Measurements from ENCODE around the gene ZFP90. TPM values are rescaled to one million over a fixed set of nuclear protein-coding genes. Genes with fewer than 3 reads are reported as not detected.

ZFP90 gene
- total and polyA plus RNA-seq, 9 of the 15 experiments (the other 6 are each of a cell fraction or from before 2014, with no cell fraction given), result 0.66 to 2.9 (median 2.3) TPM

DNA sequence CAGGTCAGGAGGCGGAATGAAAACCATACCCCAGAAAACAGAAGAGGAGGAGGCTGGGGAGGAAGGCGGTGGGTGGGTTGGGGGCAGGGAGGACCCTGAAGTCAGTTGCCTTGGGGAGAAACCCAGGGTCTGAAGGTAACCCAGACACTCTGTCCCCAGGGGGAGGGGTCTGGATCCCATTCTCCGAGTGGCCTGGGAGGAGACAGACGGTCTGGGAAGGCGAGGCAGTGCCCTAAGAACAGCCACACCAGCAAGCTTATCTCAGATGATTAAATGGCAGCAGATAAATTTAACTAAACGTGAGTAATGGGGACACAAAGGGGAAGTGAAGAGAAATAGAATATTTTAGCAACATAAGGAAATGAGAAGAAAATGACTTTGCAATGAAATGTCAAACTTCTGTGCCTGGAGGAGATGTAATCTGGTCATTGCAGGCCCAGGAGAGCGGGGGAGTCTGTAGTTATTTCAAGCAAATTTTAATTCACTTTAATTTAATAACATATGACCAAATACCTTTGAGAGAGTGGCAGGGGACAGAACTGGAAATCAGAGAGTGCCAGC lies 21.4 kb upstream of the ZFP90 start:
- Histone ChIP-seq H3K36me3 (ENCODE audit: control insufficient read depth, insufficient read depth, low read length) (no peaks in the 10 kb centered on the region), H3K79me2 (ENCODE audit: control insufficient read depth, insufficient read depth, low read length) (no peaks in the 10 kb centered on the region), H3K27me3 (ENCODE audit: control insufficient read depth in 2 of 2, insufficient read depth in 2 of 2, low read length in 2 of 2) (peaks cover 2 to 18% of the 10 kb centered on the region in 2 experiments; a peak in 3 of 5 replicates), H3K4me2 (ENCODE audit: insufficient read depth, low read length) (no peak overlapping the region), H3K4me1 (replicated peaks in 1 of 2; ENCODE audit: control insufficient read depth in 2 of 2, insufficient read depth in 2 of 2, low read length in 2 of 2) (peaks cover 0 to 5% of the 10 kb centered on the region in 2 experiments; a peak in 2 of 5 replicates), H3K9me1 (ENCODE audit: control insufficient read depth, insufficient read depth, low read length) (no peaks in the 10 kb centered on the region), H3K4me3 (no peak overlapping the region), H3K27ac (ENCODE audit: extremely low read depth, low read depth, low read length) (no peak overlapping the region), H4K20me1 (replicated peaks; ENCODE audit: control insufficient read depth, insufficient read depth, low read length) (no peaks in the 10 kb centered on the region), H3K9me3 (replicated peaks; ENCODE audit: control insufficient read depth, insufficient read depth, low read depth, low read length) (no peaks in the 10 kb centered on the region), H3K9ac (ENCODE audit: insufficient read depth in 1 of 2, low read depth in 2 of 2, low read length in 2 of 2) (no peak overlapping the region), H2AFZ (ENCODE audit: low read depth, low read length) (no peak overlapping the region)
- POLR2A ChIA-PET, result no interaction called here
- TF ChIP-seq BHLHE40 (IDR thresholded peaks at IDR 0.05; ENCODE audit: low read length), result peak; percentile 32; the same call in 1 of the 2 replicates
- no peak for TF ChIP-seq HMGN3 (IDR thresholded peaks at IDR 0.05; ENCODE audit: borderline replicate concordance, extremely low read depth, insufficient read length, low read depth, low read length)
- no peak for TF ChIP-seq CBX8 (IDR thresholded peaks at IDR 0.05; ENCODE audit: borderline replicate concordance, extremely low read depth, low read depth, low read length, poor library complexity, severe bottlenecking)
- TF ChIP-seq SPI1 (IDR thresholded peaks at IDR 0.05; ENCODE audit: borderline replicate concordance, low read depth, low read length), result peak; percentile 50; the same call in 1 of the 2 replicates
- ATAC-seq (no peak), FAIRE-seq (no peak), DNase-seq (ENCODE audit: extremely low read depth in 1 of 4, low spot score in 3 of 4) (no peak)
- BruUV-seq (replicated peaks), result no TSS peak
- intact Hi-C loops (cut with micrococcal nuclease), result no loop called here
- in situ Hi-C loops (cut with MboI), result no loop called here
- CTCF ChIA-PET (ENCODE audit: low intra/inter-chr PET ratio), result no interaction called here
- WGBS (ENCODE audit: insufficient coverage, low coverage, missing lambda C conversion rate), result 2% methylated on average over 6 of the region's 7 CpGs

DNA sequence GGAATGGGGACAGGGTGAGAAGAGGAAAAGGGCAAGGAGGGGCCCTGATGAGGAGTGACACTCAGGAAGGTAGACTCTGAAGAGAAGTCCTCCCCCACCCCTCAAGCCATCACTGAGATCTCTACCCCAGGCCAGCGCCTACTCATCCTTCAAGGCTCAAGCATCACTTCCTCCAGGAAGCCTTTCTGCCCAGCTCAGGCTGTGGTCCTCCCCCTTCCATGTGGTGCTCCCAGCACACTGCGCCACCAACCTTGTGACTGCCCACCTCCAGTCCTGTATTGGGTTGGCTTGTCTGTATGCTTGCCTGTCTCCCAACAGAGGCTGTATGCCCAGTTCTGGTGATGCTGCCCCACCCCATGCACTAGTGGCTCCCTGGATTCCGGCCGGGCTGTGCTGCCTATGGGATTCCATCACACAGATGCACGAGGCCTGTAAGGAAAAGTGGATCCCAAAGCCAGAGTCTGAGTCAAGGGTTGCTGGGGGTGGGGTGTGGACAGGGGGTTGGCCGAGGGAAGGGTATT lies 19.8 kb upstream of the ZFP90 start:
- no peak for FAIRE-seq

More for the DNA sequence above, 19.8 kb upstream of the ZFP90 start:
- Histone ChIP-seq H3K4me1 (replicated peaks in 1 of 2; ENCODE audit: control insufficient read depth in 2 of 2, insufficient read depth in 2 of 2, low read length in 2 of 2) (peaks cover 0 to 5% of the 10 kb centered on the region in 2 experiments; a peak in 2 of 5 replicates), H3K27ac (ENCODE audit: extremely low read depth, low read depth, low read length) (no peak overlapping the region), H3K9me1 (ENCODE audit: control insufficient read depth, insufficient read depth, low read length) (no peaks in the 10 kb centered on the region), H2AFZ (ENCODE audit: low read depth, low read length) (no peak overlapping the region), H3K4me2 (ENCODE audit: insufficient read depth, low read length) (no peak overlapping the region), H3K9ac (ENCODE audit: insufficient read depth in 1 of 2, low read depth in 2 of 2, low read length in 2 of 2) (no peak overlapping the region), H3K4me3 (no peak overlapping the region), H3K27me3 (ENCODE audit: control insufficient read depth in 2 of 2, insufficient read depth in 2 of 2, low read length in 2 of 2) (peaks cover 2 to 20% of the 10 kb centered on the region in 2 experiments; a peak in 3 of 5 replicates), H4K20me1 (replicated peaks; ENCODE audit: control insufficient read depth, insufficient read depth, low read length) (no peaks in the 10 kb centered on the region), H3K9me3 (replicated peaks; ENCODE audit: control insufficient read depth, insufficient read depth, low read depth, low read length) (no peaks in the 10 kb centered on the region), H3K36me3 (ENCODE audit: control insufficient read depth, insufficient read depth, low read length) (no peaks in the 10 kb centered on the region), H3K79me2 (ENCODE audit: control insufficient read depth, insufficient read depth, low read length) (no peaks in the 10 kb centered on the region)
- POLR2A ChIA-PET, result interaction anchor here (0.8 to 1.1 kb wide), 2 partner anchors 8 to 58 kb away, joined by 3 read pairs; no protein-coding TSS in a partner anchor
- BruUV-seq (replicated peaks), result no TSS peak
- DNase-seq (ENCODE audit: extremely low read depth in 1 of 4, low spot score in 3 of 4) (no peak), ATAC-seq (no peak)
- CTCF ChIA-PET (ENCODE audit: low intra/inter-chr PET ratio), result no interaction called here
- in situ Hi-C loops (cut with MboI) (no loop called here), intact Hi-C loops (cut with micrococcal nuclease) (no loop called here)
- TF ChIP-seq ZFP36 (IDR thresholded peaks at IDR 0.05; ENCODE audit: low read depth, low read length, partially characterized antibody) (peak; percentile 14), ZNF263 (CRISPR knock-in tag; IDR thresholded peaks at IDR 0.05; ENCODE audit: borderline replicate concordance) (peak; percentile 78)
- TF ChIP-seq, protein P1, sequence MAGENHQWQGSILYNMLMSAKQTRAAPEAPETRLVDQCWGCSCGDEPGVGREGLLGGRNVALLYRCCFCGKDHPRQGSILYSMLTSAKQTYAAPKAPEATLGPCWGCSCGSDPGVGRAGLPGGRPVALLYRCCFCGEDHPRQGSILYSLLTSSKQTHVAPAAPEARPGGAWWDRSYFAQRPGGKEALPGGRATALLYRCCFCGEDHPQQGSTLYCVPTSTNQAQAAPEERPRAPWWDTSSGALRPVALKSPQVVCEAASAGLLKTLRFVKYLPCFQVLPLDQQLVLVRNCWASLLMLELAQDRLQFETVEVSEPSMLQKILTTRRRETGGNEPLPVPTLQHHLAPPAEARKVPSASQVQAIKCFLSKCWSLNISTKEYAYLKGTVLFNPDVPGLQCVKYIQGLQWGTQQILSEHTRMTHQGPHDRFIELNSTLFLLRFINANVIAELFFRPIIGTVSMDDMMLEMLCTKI (IDR thresholded peaks at IDR 0.05; ENCODE audit: partially characterized antibody), result no peak
- 7% methylated on average over 6 of the region's 6 CpGs for WGBS (ENCODE audit: insufficient coverage, low coverage, missing lambda C conversion rate)

Measured in K562 (cell line).